HG03575 (cell line): ENCODE results near the gene WWOX.

ENCODE experiments used
- ATAC-seq: cut with Tn5 transposase; IDR thresholded peaks from one replicate; pipeline ENCODE4 v1.9.1; 2021; ENCODE audit not compliant: unreplicated experiment, insufficient number of reproducible peaks, low FRiP score; ENCODE audit errors: extremely low read depth

WWOX gene

DNA sequence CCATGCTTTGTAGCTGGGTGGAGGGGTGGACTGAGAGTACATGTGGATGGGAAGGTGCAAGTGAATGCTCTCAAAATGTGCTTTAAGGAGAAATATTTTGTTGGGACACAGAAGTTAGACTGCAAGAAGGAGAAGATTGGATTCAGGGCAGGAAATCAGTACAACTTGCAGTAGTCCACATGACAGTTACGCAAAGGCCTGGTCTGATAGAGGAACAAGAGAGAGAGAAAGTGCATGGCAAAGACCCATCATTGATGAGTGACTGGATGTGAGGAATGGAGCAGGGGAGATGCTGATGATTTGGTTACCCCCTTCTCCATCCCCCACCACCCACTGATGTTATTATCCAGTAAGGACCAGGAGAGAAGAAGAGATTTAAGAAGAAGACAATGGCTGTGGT, 1028.3 kb downstream of the WWOX start:
- no peak for ATAC-seq

- no peak for ATAC-seq
Measured at GRCh38 chr16:79128706-79129105, 1029.3 kb downstream of the WWOX start.

DNA sequence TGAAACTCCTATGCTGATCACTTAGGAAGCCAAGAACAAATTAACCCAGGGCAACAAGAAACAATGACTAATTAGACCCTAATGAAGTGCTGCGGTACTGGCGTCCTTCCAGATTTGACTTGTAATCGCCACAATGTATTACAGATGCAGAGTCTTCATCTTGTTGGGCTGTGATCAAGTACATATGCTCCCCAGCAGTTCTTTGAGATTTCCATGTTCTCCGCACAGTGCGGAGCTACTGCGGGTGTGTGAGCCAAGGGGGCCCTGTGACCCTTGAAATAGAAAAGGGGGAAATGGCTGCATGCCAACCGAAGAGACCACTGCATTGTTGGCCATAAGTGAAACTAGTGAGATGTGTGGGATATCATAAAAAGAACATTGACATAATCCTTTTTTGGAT, 1031.2 kb downstream of the WWOX start:
- no peak for ATAC-seq

DNA sequence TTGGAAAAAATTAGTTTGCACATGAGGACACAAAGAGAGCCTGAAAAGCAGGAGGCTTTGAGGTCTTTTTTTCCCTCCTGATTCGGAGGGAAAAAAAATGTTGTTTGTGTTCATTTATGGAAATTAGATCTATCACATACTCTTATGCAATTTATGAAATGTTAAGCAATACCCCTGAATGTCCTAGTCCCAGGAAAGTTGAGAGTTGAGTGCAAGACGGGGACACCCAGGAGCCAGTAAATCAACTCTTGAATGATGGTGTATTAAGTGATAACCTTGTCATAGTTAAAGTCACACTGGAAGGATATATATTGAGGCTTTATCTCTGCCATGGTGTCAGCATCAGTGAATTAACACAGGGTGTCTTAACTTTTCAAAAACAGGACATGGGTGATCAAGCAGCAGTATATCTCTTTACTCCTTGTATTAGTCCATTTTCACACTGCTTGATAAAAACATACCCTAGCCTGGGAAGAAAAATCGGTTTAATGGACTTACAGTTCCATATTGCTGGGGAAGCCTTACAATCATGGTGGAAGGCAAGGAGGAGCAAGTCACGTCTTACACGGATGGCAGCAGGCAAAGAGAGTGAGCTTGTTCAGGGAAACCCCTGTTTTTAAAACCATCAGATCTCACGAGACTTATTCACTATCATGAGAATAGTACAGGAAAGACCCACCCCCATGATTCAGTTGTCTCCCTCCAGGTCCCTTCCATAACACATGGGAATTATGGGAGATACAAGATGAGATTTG, 1032.0 kb downstream of the WWOX start:
- no peak for ATAC-seq

DNA sequence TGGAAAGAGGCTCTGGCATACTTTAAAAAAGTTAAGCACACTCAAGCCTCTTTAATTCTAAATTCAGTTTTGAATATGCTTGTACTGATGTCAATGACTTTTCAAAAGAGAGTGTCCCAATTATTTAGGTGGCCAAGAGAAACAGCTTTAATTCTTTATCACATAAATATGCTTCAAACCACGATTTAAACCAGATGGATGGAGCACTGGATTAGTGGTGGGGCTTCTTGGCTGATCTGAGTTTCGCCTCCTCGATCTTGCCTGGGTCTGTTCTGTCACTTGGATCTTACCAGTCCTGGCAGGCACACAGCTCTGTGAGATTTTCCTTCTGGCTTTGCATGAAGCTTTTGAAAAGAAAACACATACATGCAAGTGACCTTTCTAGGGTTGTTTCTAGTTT, 1033.2 kb downstream of the WWOX start:
- ATAC-seq = no peak

DNA sequence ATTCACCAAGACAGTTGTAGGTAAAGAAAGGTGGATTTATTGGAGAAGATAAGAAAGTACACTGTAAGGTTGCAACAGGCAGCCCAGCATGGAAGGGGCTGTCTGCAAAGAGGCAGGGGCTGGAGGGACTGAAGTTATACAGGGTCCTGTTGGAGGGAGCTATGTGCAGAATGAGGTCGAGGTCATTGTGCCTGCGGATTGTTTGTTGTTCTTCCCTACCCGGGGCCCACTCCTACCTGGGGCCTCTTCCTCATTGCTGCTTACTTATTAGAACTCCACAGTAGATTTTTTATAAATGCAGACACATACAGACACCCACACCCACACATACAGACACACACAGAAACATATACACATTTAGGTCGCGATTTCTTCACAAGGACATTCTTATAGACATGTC, 1034.8 kb downstream of the WWOX start:
- ATAC-seq = no peak

- no peak for ATAC-seq
Measured at GRCh38 chr16:79136955-79137354, 1037.5 kb downstream of the WWOX start.

DNA sequence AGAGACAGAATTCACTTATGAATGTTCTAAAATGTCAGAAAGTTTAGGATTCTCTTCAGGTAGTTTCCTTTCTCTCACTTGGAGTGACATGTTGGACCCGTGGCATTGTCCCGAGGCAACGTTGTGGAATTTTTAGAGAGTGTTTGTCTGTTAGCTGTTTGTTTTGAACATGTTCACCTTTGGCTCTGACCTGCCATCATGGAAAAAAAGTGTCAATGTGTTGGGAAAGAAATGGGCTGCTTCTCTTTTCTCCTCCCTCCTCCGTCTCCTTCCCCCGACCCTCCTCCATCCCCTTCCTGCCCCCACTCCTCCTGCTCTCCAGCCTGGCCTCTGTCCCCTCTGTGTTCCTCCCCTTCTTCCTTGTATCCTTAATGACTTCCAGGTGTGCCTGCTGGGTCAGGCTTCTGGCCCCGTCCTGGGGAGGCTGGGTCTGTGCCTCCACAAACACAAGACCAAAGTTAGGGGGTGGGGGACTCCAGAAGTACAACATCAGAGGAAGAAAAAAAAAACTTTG, 1038.0 kb downstream of the WWOX start:
- ATAC-seq = no peak

- ATAC-seq = no peak
Measured at GRCh38 chr16:79139799-79140198, 1040.3 kb downstream of the WWOX start.

- ATAC-seq = no peak
Measured at GRCh38 chr16:79143026-79143425, 1043.6 kb downstream of the WWOX start.

GRCh38 chr16:79150151-79150550, 1050.7 kb downstream of the WWOX start:
- no peak for ATAC-seq

GRCh38 chr16:79150632-79151310, 1051.3 kb downstream of the WWOX start:
- no peak for ATAC-seq

DNA sequence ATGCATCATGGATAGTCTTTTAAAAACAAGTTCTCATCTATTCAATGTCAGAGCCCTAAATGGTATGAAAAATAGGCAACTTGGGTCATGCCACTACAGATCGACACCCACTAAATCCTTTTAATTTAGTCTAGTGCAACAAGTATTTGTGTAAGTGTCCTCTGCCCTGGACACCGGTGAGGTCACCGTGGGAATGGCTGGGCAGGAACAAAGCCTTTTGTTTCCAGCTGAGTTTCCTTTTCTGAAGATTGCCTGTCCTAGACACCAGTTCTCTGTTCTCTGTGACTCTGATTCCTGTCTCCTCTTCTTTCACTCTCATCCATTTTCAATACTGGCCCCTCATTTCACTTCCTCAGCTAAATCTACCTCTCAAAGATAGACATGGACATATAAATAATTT, 1054.6 kb downstream of the WWOX start:
- ATAC-seq = no peak

GRCh38 chr16:79155471-79155870, 1056.0 kb downstream of the WWOX start:
- ATAC-seq = no peak

- no peak for ATAC-seq
Measured at GRCh38 chr16:79155904-79156303, 1056.5 kb downstream of the WWOX start.

- no peak for ATAC-seq
Measured at GRCh38 chr16:79156761-79157160, 1057.3 kb downstream of the WWOX start.

GRCh38 chr16:79158337-79158736, 1058.9 kb downstream of the WWOX start:
- no peak for ATAC-seq

DNA sequence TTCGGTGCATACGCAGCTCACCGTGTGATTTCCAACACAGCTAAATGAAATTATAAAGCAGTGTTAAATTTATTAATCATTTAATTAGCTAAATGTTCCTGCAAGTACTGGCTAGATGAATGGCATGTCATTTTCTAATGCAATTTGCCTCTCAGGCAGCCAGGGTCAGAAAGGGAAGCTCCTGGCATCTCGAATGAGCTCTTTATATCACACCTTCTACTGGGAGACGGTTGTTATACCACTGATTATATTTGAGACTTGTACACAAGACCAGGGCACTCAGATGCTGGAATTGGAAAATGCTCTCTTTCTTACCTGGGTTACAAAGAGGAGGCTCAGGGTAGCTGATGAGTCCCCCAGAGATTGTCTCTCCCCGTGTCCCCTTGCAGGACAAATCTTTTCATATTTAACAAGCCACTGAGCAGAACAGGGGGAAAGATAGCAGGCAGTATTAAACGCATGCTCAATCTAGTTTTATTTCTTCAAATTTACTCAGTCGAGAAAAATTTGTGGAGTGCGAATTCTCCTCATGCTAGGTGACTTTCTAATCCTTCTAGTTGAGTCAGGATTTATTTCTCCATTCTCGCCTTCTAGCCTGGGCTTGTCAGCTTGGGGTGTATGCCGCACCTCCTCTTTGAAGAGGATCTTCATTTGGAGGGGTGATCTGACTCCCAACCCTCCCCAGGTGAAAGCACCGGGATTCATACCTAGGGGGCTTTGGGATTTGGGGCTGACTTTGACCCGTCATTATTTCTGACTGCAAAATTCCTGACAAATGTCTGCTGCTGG, 1060.0 kb downstream of the WWOX start:
- no peak for ATAC-seq

- ATAC-seq = no peak
Measured at GRCh38 chr16:79162977-79163376, 1063.5 kb downstream of the WWOX start.
